ENCODE measurements around the gene PUDP. TPM values are rescaled to one million over a fixed set of nuclear protein-coding genes. Genes with fewer than 3 reads are reported as not detected.
"Not testable (repeated sequence)": the region's sequence is repeated elsewhere in the genome, so short reads cannot be mapped to it uniquely, and the experiment has no call there.

PUDP gene
- total RNA-seq, 4 donors from 2014 or later: 10.4 to 16.6 (median 11.5) TPM

- no peaks in the 10 kb centered on the region for H3K4me1 ChIP-seq
- peaks cover 0 to 28% (median 0%) of the 10 kb centered on the region in 3 donors for H3K36me3 ChIP-seq
- no peak for TF ChIP-seq CTCF (IDR thresholded peaks at IDR 0.05)
- TF ChIP-seq POLR2A (IDR thresholded peaks at IDR 0.05): no peak
- 76 to 79% methylated on average over 3 of the region's 3 CpGs for WGBS, 2 donors
- H3K27me3 ChIP-seq: no peaks in the 10 kb centered on the region
- H3K9me3 ChIP-seq: no peaks in the 10 kb centered on the region
- DNase-seq: no peak
- intact Hi-C loops (cut with DNase I): no loop called here
- no peak overlapping the region for H3K27ac ChIP-seq
- no peak overlapping the region for H3K4me3 ChIP-seq
Observed at GRCh38 chrX:7102119-7102518, 45.8 kb downstream of the PUDP start.

- intact Hi-C loops (cut with DNase I): no loop called here
- Histone ChIP-seq H3K9me3 (no peaks in the 10 kb centered on the region), H3K27ac (no peak overlapping the region), H3K4me3 (no peak overlapping the region), H3K27me3 (no peaks in the 10 kb centered on the region), H3K4me1 (no peaks in the 10 kb centered on the region), H3K36me3 (peaks cover 0 to 24% (median 0%) of the 10 kb centered on the region in 3 donors)
- no peak for DNase-seq
- WGBS, 2 donors: 94 to 96% methylated on average over 4 of the region's 7 CpGs
- TF ChIP-seq POLR2A (IDR thresholded peaks at IDR 0.05): no peak
Observed at GRCh38 chrX:7100022-7100421, 47.9 kb downstream of the PUDP start.

GRCh38 chrX:7095657-7096056 lies 52.3 kb downstream of the PUDP start:
- H3K4me1 ChIP-seq; DNase-seq; H3K4me3 ChIP-seq; H3K36me3 ChIP-seq; H3K27me3 ChIP-seq; H3K9me3 ChIP-seq; H3K27ac ChIP-seq; intact Hi-C loops (cut with DNase I): not testable (repeated sequence)
- WGBS, 2 donors: 100% methylated on average over 1 of the region's 2 CpGs

GRCh38 chrX:7093305-7093704 lies 54.6 kb downstream of the PUDP start:
- Histone ChIP-seq H3K36me3 (peaks cover 0 to 9% (median 0%) of the 10 kb centered on the region in 3 donors), H3K27ac (no peak overlapping the region), H3K9me3 (no peaks in the 10 kb centered on the region), H3K4me1 (peaks cover 0 to 4% (median 0%) of the 10 kb centered on the region in 3 donors), H3K27me3 (no peaks in the 10 kb centered on the region), H3K4me3 (no peak overlapping the region)
- intact Hi-C loops (cut with DNase I): no loop called here
- 20 to 67% methylated on average over 2 to 6 of the region's 6 CpGs for WGBS, 2 donors
- no peak for DNase-seq
- no peak for TF ChIP-seq POLR2A (IDR thresholded peaks at IDR 0.05)
- TF ChIP-seq CTCF (IDR thresholded peaks at IDR 0.05): no peak

- H3K4me1 ChIP-seq: peaks cover 0 to 4% (median 0%) of the 10 kb centered on the region in 3 donors
- no peaks in the 10 kb centered on the region for H3K9me3 ChIP-seq
- H3K27ac ChIP-seq: no peak overlapping the region
- TF ChIP-seq CTCF (IDR thresholded peaks at IDR 0.05): no peak
- no peak for TF ChIP-seq POLR2A (IDR thresholded peaks at IDR 0.05)
- no peak for DNase-seq
- peaks cover 0 to 1% (median 0%) of the 10 kb centered on the region in 3 donors for H3K36me3 ChIP-seq
- WGBS, 2 donors: 76% methylated on average over 4 of the region's 4 CpGs; no CpG with 5 or more reads in 1 of the 2 donors
- no peak overlapping the region for H3K4me3 ChIP-seq
- no peaks in the 10 kb centered on the region for H3K27me3 ChIP-seq
- intact Hi-C loops (cut with DNase I): no loop called here
Observed at GRCh38 chrX:7092543-7092942, 55.4 kb downstream of the PUDP start.

GRCh38 chrX:7091923-7092322 lies 56.0 kb downstream of the PUDP start:
- no peak overlapping the region for H3K27ac ChIP-seq
- H3K27me3 ChIP-seq: no peaks in the 10 kb centered on the region
- 80 to 91% methylated on average over 4 of the region's 4 CpGs for WGBS, 2 donors
- H3K9me3 ChIP-seq: no peaks in the 10 kb centered on the region
- intact Hi-C loops (cut with DNase I): no loop called here
- peaks cover 0 to 4% (median 0%) of the 10 kb centered on the region in 3 donors for H3K4me1 ChIP-seq
- DNase-seq: no peak
- H3K36me3 ChIP-seq: no peaks in the 10 kb centered on the region
- H3K4me3 ChIP-seq: no peak overlapping the region
- TF ChIP-seq POLR2A (IDR thresholded peaks at IDR 0.05) (no peak), CTCF (IDR thresholded peaks at IDR 0.05) (no peak)
